Right cardiac atrium (tissue), 5 donors: ENCODE measurements around the gene TRAP1. TPM values are rescaled to one million over a fixed set of nuclear protein-coding genes. Genes with fewer than 3 reads are reported as not detected.

Source experiments
- ATAC-seq, 2 donors: fragments of 200-7000 bp; cut with Tn5 transposase; one replicate each; pipeline versions ENCODE4 v1.8.0 to v1.9.1; 2020; ENCODE audit warnings: moderate library complexity in 2 of 2, mild to moderate bottlenecking in 1 of 2
- DNase-seq, 3 donors: peaks; one replicate each; pipeline ENCODE4 v3.0.0-alpha.2; 2020
- H3K27ac ChIP-seq: one replicate; pipeline ENCODE4 v1.5.1; 2013; ENCODE audit warnings: mild to moderate bottlenecking, low read length, control low read depth, moderate library complexity
- H3K27me3 ChIP-seq: one replicate; pipeline ENCODE4 v1.6.1; 2013; ENCODE audit not compliant: control insufficient read depth, insufficient read depth
- H3K4me1 ChIP-seq: one replicate; pipeline ENCODE4 v1.6.1; 2013; ENCODE audit warnings: low read length; ENCODE audit not compliant: control insufficient read depth, insufficient read depth
- H3K4me3 ChIP-seq: one replicate; pipeline ENCODE4 v1.5.1; 2013; ENCODE audit warnings: low read length, control low read depth
- H3K9me3 ChIP-seq: one replicate; pipeline ENCODE4 v1.6.1; 2013; ENCODE audit warnings: low read length; ENCODE audit not compliant: control insufficient read depth
- WGBS: extraction: QIAGEN DNeasy Blood & Tissue Kit; methylation state at CpG from one replicate; pipeline ENCODE4 v1.1.7; 2013; 5-methylcytosine and 5-hydroxymethylcytosine counted together
- intact Hi-C, 4 donors: fragments of 100-400 bp; cut with DNase I; formaldehyde crosslinking; loops; one replicate each; pipeline versions ENCODE4 v1.11.0 to v1.14.0; 2022 to 2023
- polyA plus RNA-seq: library from polyadenylated mRNA; stranded (reverse); fragments of 200-250 nt; gene quantifications from one replicate; pipeline ENCODE4 v1.2.3, GENCODE V29; 2013
- total RNA-seq, 4 donors: library from RNA; stranded (reverse); fragmentation: NEBNext Ultra II Directional; extraction: Animal tissue kit (Norgen Biotek cat#: 25700); gene quantifications; one replicate each; pipeline ENCODE4 v1.2.1, GENCODE V29; 2021
- donor health status: healthy with polysubstance abuse.
- donor health status: DM: no; HTN: yes; CAD: no.
- donor health status: DM: no; HTN: no; CAD: no.
- donor health status: DM: no; HTN: yes; CAD: no; lungs with severe emphysema.
- donor health status: DM: yes; HTN: yes; CAD: no.

TRAP1 gene
- total and polyA plus RNA-seq, 5 donors = 71.0 to 108 (median 96.0) TPM

GRCh38 chr16:3690980-3691720 is 26.2 kb downstream of the TRAP1 start:
- Histone ChIP-seq H3K27me3 (no peaks in the 10 kb centered on the region), H3K4me3 (no peak overlapping the region), H3K9me3 (no peaks in the 10 kb centered on the region), H3K27ac (peak overlapping the region; percentile 13), H3K4me1 (peaks cover 2% of the 10 kb centered on the region)
- ATAC-seq = peak; percentile 14 to 21
- WGBS = 76% methylated on average over 19 of the region's 19 CpGs
- intact Hi-C loops = loop anchor here in 3 of 4 donors (5.0 kb wide), 1 partner anchor 186 kb away; no protein-coding TSS in a partner anchor
- DNase-seq = peak in 2 of 3 donors; percentile 33 to 43

- 8% methylated on average over 18 of the region's 18 CpGs for WGBS
- peak overlapping the region; percentile 7 for H3K4me3 ChIP-seq
- peak overlapping the region; percentile 13 for H3K27ac ChIP-seq
- no peaks in the 10 kb centered on the region for H3K9me3 ChIP-seq
- peak; percentile 92 to 96 (median 96) for DNase-seq
- H3K4me1 ChIP-seq = peaks cover 2% of the 10 kb centered on the region
- peak; percentile 94 to 95 for ATAC-seq
- no peaks in the 10 kb centered on the region for H3K27me3 ChIP-seq
- intact Hi-C loops = loop anchor here in 3 of 4 donors (5.0 kb wide), 1 partner anchor 187 kb away; no protein-coding TSS in a partner anchor
Measured at GRCh38 chr16:3690470-3690928, 26.8 kb downstream of the TRAP1 start.

DNA sequence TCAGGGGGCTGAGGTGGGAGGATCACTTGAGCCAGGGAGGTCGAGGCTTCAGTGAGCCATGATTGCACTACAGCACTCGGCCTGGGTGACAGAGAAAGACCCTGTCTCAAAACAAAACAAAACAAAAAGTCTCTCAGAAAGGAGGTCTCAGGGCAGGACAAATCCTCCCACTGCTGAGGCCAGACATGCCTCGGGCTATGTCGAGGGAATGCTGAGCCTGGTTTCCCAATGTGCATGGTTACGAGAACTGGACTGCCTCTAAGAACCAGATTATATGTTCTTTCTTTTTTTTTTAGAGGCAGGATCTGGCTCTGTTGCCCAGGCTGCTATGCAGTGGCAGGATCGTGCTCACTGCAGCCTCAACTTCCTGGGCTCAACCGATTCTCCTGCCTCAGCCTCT is 27.6 kb downstream of the TRAP1 start:
- ATAC-seq (no peak), DNase-seq (peak in 1 of 3 donors; percentile 7)
- Histone ChIP-seq H3K4me1 (peaks cover 2% of the 10 kb centered on the region), H3K27me3 (no peaks in the 10 kb centered on the region), H3K27ac (no peak overlapping the region), H3K4me3 (no peak overlapping the region), H3K9me3 (no peaks in the 10 kb centered on the region)
- intact Hi-C loops = loop anchor here in 3 of 4 donors (5.0 to 10.0 kb wide), 2 partner anchors 65 to 188 kb away; no protein-coding TSS in a partner anchor
- WGBS = 95% methylated on average over 7 of the region's 7 CpGs

GRCh38 chr16:3687792-3688191 is 29.5 kb downstream of the TRAP1 start:
- DNase-seq = no peak
- intact Hi-C loops = loop anchor here in 1 of 4 donors (10.0 kb wide), 1 partner anchor 67 kb away; no protein-coding TSS in a partner anchor
- Histone ChIP-seq H3K27ac (no peak overlapping the region), H3K27me3 (no peaks in the 10 kb centered on the region), H3K9me3 (no peaks in the 10 kb centered on the region), H3K4me1 (peaks cover 2% of the 10 kb centered on the region), H3K4me3 (no peak overlapping the region)
- no peak for ATAC-seq
- WGBS = 76% methylated on average over 9 of the region's 9 CpGs

GRCh38 chr16:3687021-3687420 is 30.3 kb downstream of the TRAP1 start:
- Histone ChIP-seq H3K4me1 (peaks cover 2% of the 10 kb centered on the region), H3K4me3 (no peak overlapping the region), H3K9me3 (no peaks in the 10 kb centered on the region), H3K27me3 (no peaks in the 10 kb centered on the region), H3K27ac (no peak overlapping the region)
- WGBS = 86% methylated on average over 7 of the region's 7 CpGs
- DNase-seq = no peak
- intact Hi-C loops = loop anchor here in 1 of 4 donors (10.0 kb wide), 1 partner anchor 68 kb away; no protein-coding TSS in a partner anchor
- ATAC-seq = no peak

GRCh38 chr16:3681206-3681605 is 36.1 kb downstream of the TRAP1 start:
- Histone ChIP-seq H3K4me1 (no peaks in the 10 kb centered on the region), H3K27me3 (no peaks in the 10 kb centered on the region), H3K9me3 (no peaks in the 10 kb centered on the region), H3K27ac (no peak overlapping the region), H3K4me3 (no peak overlapping the region)
- intact Hi-C loops = loop anchor here in 1 of 4 donors (10.0 kb wide), 1 partner anchor 74 kb away; no protein-coding TSS in a partner anchor
- peak; percentile 52 to 67 for ATAC-seq
- peak in 1 of 3 donors; percentile 64 for DNase-seq
- WGBS = 62% methylated on average over 3 of the region's 3 CpGs

DNA sequence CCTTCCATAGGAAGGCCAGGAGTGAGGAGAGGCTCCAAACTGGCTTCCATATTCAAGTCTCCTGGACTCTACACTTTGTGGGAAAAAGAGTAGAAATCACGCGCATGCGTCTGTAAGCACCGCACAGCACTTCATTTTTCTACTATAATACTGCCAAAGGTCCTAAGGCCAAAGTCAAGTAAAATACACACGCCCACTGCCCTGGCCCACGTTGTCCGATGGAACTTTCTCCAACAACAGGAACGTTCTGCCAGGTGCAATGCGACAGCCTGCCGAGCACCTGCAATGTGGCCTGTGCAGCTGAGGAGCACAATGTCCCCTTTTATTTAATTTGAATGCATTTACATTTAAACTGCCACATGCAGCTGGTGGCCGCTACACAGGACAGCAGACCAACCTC is 39.3 kb downstream of the TRAP1 start:
- intact Hi-C loops = no loop called here
- Histone ChIP-seq H3K4me3 (no peak overlapping the region), H3K27me3 (no peaks in the 10 kb centered on the region), H3K9me3 (no peaks in the 10 kb centered on the region), H3K4me1 (no peaks in the 10 kb centered on the region), H3K27ac (no peak overlapping the region)
- WGBS = 95% methylated on average over 11 of the region's 11 CpGs
- DNase-seq = no peak
- no peak for ATAC-seq

- ATAC-seq (peak in 1 of 2 donors; percentile 20), DNase-seq (peak in 1 of 3 donors; percentile 52)
- intact Hi-C loops = no loop called here
- H3K27me3 ChIP-seq = no peaks in the 10 kb centered on the region
- no peak overlapping the region for H3K4me3 ChIP-seq
- H3K4me1 ChIP-seq = no peaks in the 10 kb centered on the region
- H3K9me3 ChIP-seq = no peaks in the 10 kb centered on the region
- no peak overlapping the region for H3K27ac ChIP-seq
- WGBS = 81% methylated on average over 24 of the region's 24 CpGs
Measured at GRCh38 chr16:3675601-3676130, 41.7 kb downstream of the TRAP1 start.

- peak in 1 of 3 donors; percentile 42 for DNase-seq
- Histone ChIP-seq H3K27ac (no peak overlapping the region), H3K27me3 (no peaks in the 10 kb centered on the region), H3K9me3 (no peaks in the 10 kb centered on the region), H3K4me3 (no peak overlapping the region), H3K4me1 (no peaks in the 10 kb centered on the region)
- intact Hi-C loops = no loop called here
- no peak for ATAC-seq
- 92% methylated on average over 34 of the region's 34 CpGs for WGBS
Measured at GRCh38 chr16:3674513-3675295, 42.6 kb downstream of the TRAP1 start.

- 94% methylated on average over 13 of the region's 13 CpGs for WGBS
- DNase-seq (peak in 1 of 3 donors; percentile 18), ATAC-seq (no peak)
- intact Hi-C loops = no loop called here
- no peaks in the 10 kb centered on the region for H3K27me3 ChIP-seq
- H3K27ac ChIP-seq = no peak overlapping the region
- no peaks in the 10 kb centered on the region for H3K4me1 ChIP-seq
- H3K4me3 ChIP-seq = no peak overlapping the region
- no peaks in the 10 kb centered on the region for H3K9me3 ChIP-seq
Measured at GRCh38 chr16:3673676-3674377, 43.5 kb downstream of the TRAP1 start.
